Stomach smooth muscle (tissue), 2 donors: ENCODE measurements around the gene FCGBP.

Experiments
- H3K27ac ChIP-seq: one replicate; pipeline ENCODE4 v1.7.0; 2013; ENCODE audit warnings: mild to moderate bottlenecking, low read length, inconsistent platforms
- H3K27me3 ChIP-seq, 2 donors: one replicate each; pipeline ENCODE4 v1.7.0; 2013; ENCODE audit warnings: low read length in 2 of 2; ENCODE audit not compliant: insufficient read depth in 2 of 2, control insufficient read depth in 1 of 2
- H3K36me3 ChIP-seq, 2 donors: one replicate each; pipeline ENCODE4 v1.7.0; 2013; ENCODE audit warnings: low read length in 2 of 2; ENCODE audit not compliant: control insufficient read depth in 2 of 2, insufficient read depth in 2 of 2
- H3K4me1 ChIP-seq: one replicate; pipeline ENCODE4 v1.7.0; 2013; ENCODE audit warnings: low read length; ENCODE audit not compliant: control insufficient read depth, insufficient read depth
- H3K4me3 ChIP-seq, 2 donors: one replicate each; pipeline ENCODE4 v1.7.0; 2013; ENCODE audit warnings: low read length in 2 of 2
- H3K9ac ChIP-seq, 2 donors: one replicate each; pipeline ENCODE4 v1.7.0; 2013; ENCODE audit warnings: low read length in 2 of 2, mild to moderate bottlenecking in 1 of 2
- H3K9me3 ChIP-seq, 2 donors: one replicate each; pipeline ENCODE4 v1.7.0; 2013; ENCODE audit warnings: low read length in 2 of 2; ENCODE audit not compliant: control insufficient read depth in 2 of 2
- donor health status: healthy.
- donor health status: Pancreatic carcinoma.

Gene FCGBP

GRCh38 chr19:39935364-39935661, 879 bp upstream of the FCGBP start:
- peaks cover 0 to 4% of the 10 kb centered on the region in 2 donors for H3K27me3 ChIP-seq
- H3K4me3 ChIP-seq, result no peak overlapping the region
- no peaks in the 10 kb centered on the region for H3K9me3 ChIP-seq
- no peaks in the 10 kb centered on the region for H3K4me1 ChIP-seq
- H3K9ac ChIP-seq, result no peak overlapping the region
- H3K27ac ChIP-seq, result no peak overlapping the region
- H3K36me3 ChIP-seq, result no peaks in the 10 kb centered on the region

- Histone ChIP-seq H3K4me3 (no peak overlapping the region), H3K36me3 (no peaks in the 10 kb centered on the region), H3K9me3 (no peaks in the 10 kb centered on the region), H3K27ac (no peak overlapping the region), H3K4me1 (no peaks in the 10 kb centered on the region), H3K9ac (no peak overlapping the region), H3K27me3 (peaks cover 0 to 2% of the 10 kb centered on the region in 2 donors)
Measured at GRCh38 chr19:39929750-39930149, 4.7 kb downstream of the FCGBP start.

- no peak overlapping the region for H3K4me3 ChIP-seq
- peaks cover 0 to 2% of the 10 kb centered on the region in 2 donors for H3K27me3 ChIP-seq
- H3K9me3 ChIP-seq, result no peaks in the 10 kb centered on the region
- H3K36me3 ChIP-seq, result no peaks in the 10 kb centered on the region
- H3K27ac ChIP-seq, result no peak overlapping the region
- H3K4me1 ChIP-seq, result no peaks in the 10 kb centered on the region
- H3K9ac ChIP-seq, result no peak overlapping the region
Measured at GRCh38 chr19:39928357-39928725, 6.1 kb downstream of the FCGBP start.

- Histone ChIP-seq H3K36me3 (no peaks in the 10 kb centered on the region), H3K4me1 (no peaks in the 10 kb centered on the region), H3K27ac (no peak overlapping the region), H3K9ac (no peak overlapping the region), H3K4me3 (no peak overlapping the region), H3K27me3 (peaks cover 0 to 2% of the 10 kb centered on the region in 2 donors), H3K9me3 (no peaks in the 10 kb centered on the region)
Measured at GRCh38 chr19:39927524-39928356, 6.7 kb downstream of the FCGBP start.

- H3K36me3 ChIP-seq, result no peaks in the 10 kb centered on the region
- no peak overlapping the region for H3K9ac ChIP-seq
- H3K27me3 ChIP-seq, result peaks cover 0 to 2% of the 10 kb centered on the region in 2 donors
- no peak overlapping the region for H3K27ac ChIP-seq
- no peaks in the 10 kb centered on the region for H3K9me3 ChIP-seq
- no peaks in the 10 kb centered on the region for H3K4me1 ChIP-seq
- H3K4me3 ChIP-seq, result no peak overlapping the region
Measured at GRCh38 chr19:39927076-39927475, 7.4 kb downstream of the FCGBP start.

GRCh38 chr19:39926170-39926760, 8.2 kb downstream of the FCGBP start:
- no peak overlapping the region for H3K27ac ChIP-seq
- no peak overlapping the region for H3K9ac ChIP-seq
- no peaks in the 10 kb centered on the region for H3K4me1 ChIP-seq
- H3K27me3 ChIP-seq, result peaks cover 0 to 2% of the 10 kb centered on the region in 2 donors
- no peaks in the 10 kb centered on the region for H3K9me3 ChIP-seq
- H3K36me3 ChIP-seq, result no peaks in the 10 kb centered on the region
- no peak overlapping the region for H3K4me3 ChIP-seq

GRCh38 chr19:39924952-39925351, 9.5 kb downstream of the FCGBP start:
- peaks cover 0 to 2% of the 10 kb centered on the region in 2 donors for H3K27me3 ChIP-seq
- no peak overlapping the region for H3K4me3 ChIP-seq
- no peak overlapping the region for H3K9ac ChIP-seq
- no peak overlapping the region for H3K27ac ChIP-seq
- no peaks in the 10 kb centered on the region for H3K9me3 ChIP-seq
- no peaks in the 10 kb centered on the region for H3K36me3 ChIP-seq
- no peaks in the 10 kb centered on the region for H3K4me1 ChIP-seq

- no peak overlapping the region for H3K27ac ChIP-seq
- H3K4me1 ChIP-seq, result no peaks in the 10 kb centered on the region
- no peaks in the 10 kb centered on the region for H3K36me3 ChIP-seq
- H3K9me3 ChIP-seq, result no peaks in the 10 kb centered on the region
- no peak overlapping the region for H3K4me3 ChIP-seq
- peaks cover 0 to 2% of the 10 kb centered on the region in 2 donors for H3K27me3 ChIP-seq
- no peak overlapping the region for H3K9ac ChIP-seq
Measured at GRCh38 chr19:39924389-39924788, 10.0 kb downstream of the FCGBP start.

- H3K27me3 ChIP-seq, result peaks cover 0 to 2% of the 10 kb centered on the region in 2 donors
Measured at GRCh38 chr19:39923862-39924261, 10.6 kb downstream of the FCGBP start.

GRCh38 chr19:39919976-39920375, 14.5 kb downstream of the FCGBP start:
- H3K36me3 ChIP-seq, result no peaks in the 10 kb centered on the region
- no peak overlapping the region for H3K4me3 ChIP-seq
- no peaks in the 10 kb centered on the region for H3K9me3 ChIP-seq
- no peaks in the 10 kb centered on the region for H3K4me1 ChIP-seq
- H3K27ac ChIP-seq, result no peak overlapping the region
- no peak overlapping the region for H3K9ac ChIP-seq
- H3K27me3 ChIP-seq, result peaks cover 4 to 5% of the 10 kb centered on the region in 2 donors

More at GRCh38 chr19:39923862-39924261, 10.6 kb downstream of the FCGBP start:
- no peaks in the 10 kb centered on the region for H3K4me1 ChIP-seq
- H3K27ac ChIP-seq, result no peak overlapping the region
- H3K4me3 ChIP-seq, result no peak overlapping the region
- no peak overlapping the region for H3K9ac ChIP-seq
- no peaks in the 10 kb centered on the region for H3K36me3 ChIP-seq
- no peaks in the 10 kb centered on the region for H3K9me3 ChIP-seq

- Histone ChIP-seq H3K27ac (no peak overlapping the region), H3K36me3 (no peaks in the 10 kb centered on the region), H3K9me3 (no peaks in the 10 kb centered on the region), H3K4me3 (no peak overlapping the region), H3K4me1 (no peaks in the 10 kb centered on the region), H3K27me3 (peaks cover 4 to 8% of the 10 kb centered on the region in 2 donors), H3K9ac (no peak overlapping the region)
Measured at GRCh38 chr19:39918183-39918651, 16.2 kb downstream of the FCGBP start.
